K562 (cell line): ENCODE results near the gene SMIM7. TPM values are rescaled to one million over a fixed set of nuclear protein-coding genes. Genes with fewer than 3 reads are reported as not detected.

ENCODE experiments used
- ATAC-seq: fragments of 200-7000 bp; cut with Tn5 transposase; 3 replicates; pipeline ENCODE4 v1.9.1; 2020; ENCODE audit warnings: moderate library complexity
- BruUV-seq: library from RNA; stranded (reverse); fragments of 400-500 nt; replicated peaks from 2 replicates; lab custom pipeline; 2021; lab: Mats Ljungman, UMichigan
- CTCF ChIA-PET: fragments of 300-600 bp; formaldehyde crosslinking; extraction: SDS; loops from one replicate; lab custom pipeline; 2021; ENCODE audit warnings: low intra/inter-chr PET ratio; lab: Yijun Ruan, JAX
- POLR2A ChIA-PET: fragments of 300-600, 350-650 bp; sonication (Branson Sonifier 250); formaldehyde crosslinking; extraction: SDS; loops from one replicate; lab custom pipeline; 2021; ENCODE audit warnings: antibody characterized with exemption, inconsistent platforms; lab: Yijun Ruan, JAX
- DNase-seq, 4 experiments: peaks; one replicate each; pipeline versions ENCODE4 v3.0.0 to v3.0.0-alpha.2; 2011 to 2018; ENCODE audit warnings: low spot score in 3 of 4, mixed read lengths in 3 of 4; ENCODE audit errors: extremely low read depth in 1 of 4
- FAIRE-seq: peaks from 2 replicates; lab custom pipeline; 2011; peaks lifted over from hg19 to GRCh38; lab: Jason Lieb, UNC
- H2AFZ ChIP-seq: 2 replicates; pipeline ENCODE4 v1.6.0; 2011; ENCODE audit warnings: low read depth, low read length, control low read depth, inconsistent platforms
- H3K27ac ChIP-seq: fragments of 200-600 bp; 3 replicates; pipeline ENCODE4 v1.8.0; 2011; ENCODE audit warnings: low read depth, mild to moderate bottlenecking, control low read depth, inconsistent platforms, low read length, moderate library complexity, mixed read lengths; ENCODE audit errors: extremely low read depth
- H3K27me3 ChIP-seq, 2 experiments: fragments of 300-600 bp in 1 of 2; 2 replicates in 1 of 2; 3 replicates in 1 of 2; pipeline versions ENCODE4 v1.6.0 to v1.8.0; 2011; ENCODE audit warnings: inconsistent platforms in 2 of 2, low read length in 2 of 2, mild to moderate bottlenecking in 1 of 2, mixed read lengths in 1 of 2, moderate library complexity in 1 of 2; ENCODE audit not compliant: control insufficient read depth in 2 of 2, insufficient read depth in 2 of 2
- H3K36me3 ChIP-seq: fragments of 300-600 bp; 3 replicates; pipeline ENCODE4 v1.8.0; 2011; ENCODE audit warnings: mild to moderate bottlenecking, low read length, inconsistent platforms; ENCODE audit not compliant: control insufficient read depth, insufficient read depth
- H3K4me1 ChIP-seq, 2 experiments: fragments of 200-600 bp in 1 of 2; replicated peaks in 1 of 2; 2 replicates in 1 of 2; 3 replicates in 1 of 2; pipeline versions ENCODE4 v1.5.1 to v1.8.0; 2011; ENCODE audit warnings: inconsistent platforms in 2 of 2, low read length in 2 of 2, mild to moderate bottlenecking in 1 of 2, mixed read lengths in 1 of 2, moderate library complexity in 1 of 2; ENCODE audit not compliant: control insufficient read depth in 2 of 2, insufficient read depth in 2 of 2
- H3K4me2 ChIP-seq: 2 replicates; pipeline ENCODE4 v1.6.1; 2011; ENCODE audit warnings: low read length, control low read depth, inconsistent platforms, mixed read lengths; ENCODE audit not compliant: insufficient read depth
- H3K4me3 ChIP-seq: fragments of 200-600 bp; sonication (generic), shearing (Covaris generic); 2 replicates; pipeline ENCODE4 v1.5.1; 2016; ENCODE audit warnings: control low read depth, inconsistent platforms
- H3K79me2 ChIP-seq: fragments of 200-600 bp; 3 replicates; pipeline ENCODE4 v1.8.0; 2011; ENCODE audit warnings: low read length, inconsistent platforms; ENCODE audit not compliant: control insufficient read depth, insufficient read depth
- H3K9ac ChIP-seq, 2 experiments: 2 replicates each; pipeline versions ENCODE4 v1.6.0 to v1.6.1; 2011; ENCODE audit warnings: low read depth in 2 of 2, low read length in 2 of 2, control low read depth in 1 of 2, inconsistent platforms in 1 of 2, mild to moderate bottlenecking in 1 of 2, mixed read lengths in 1 of 2; ENCODE audit not compliant: insufficient read depth in 1 of 2
- H3K9me1 ChIP-seq: one replicate; pipeline ENCODE4 v1.6.0; 2011; ENCODE audit warnings: inconsistent platforms, mild to moderate bottlenecking, low read length, moderate library complexity; ENCODE audit not compliant: control insufficient read depth, insufficient read depth
- H3K9me3 ChIP-seq: replicated peaks from 2 replicates; pipeline ENCODE4 v1.5.1; 2011; ENCODE audit warnings: low read depth, low read length, inconsistent platforms; ENCODE audit not compliant: control insufficient read depth, insufficient read depth
- H4K20me1 ChIP-seq: replicated peaks from 2 replicates; pipeline ENCODE4 v1.6.1; 2011; ENCODE audit warnings: low read length, inconsistent platforms, mixed read lengths; ENCODE audit not compliant: control insufficient read depth, insufficient read depth
- ATF4 ChIP-seq: fragments of 450-650 bp; formaldehyde crosslinking; IDR thresholded peaks from 2 replicates; pipeline ENCODE4 v1.4.0; 2022; ENCODE audit warnings: mild to moderate bottlenecking, moderate library complexity
- ATF6 ChIP-seq: sonication (generic); formaldehyde crosslinking; IDR thresholded peaks from 2 replicates; pipeline ENCODE4 v1.4.0; 2020; ENCODE audit warnings: mild to moderate bottlenecking, missing genetic modification reagents
- CHD1 ChIP-seq: fragments of 200-600 bp; sonication (generic); IDR thresholded peaks from one replicate; pipeline ENCODE4 v1.6.1; 2012; ENCODE audit warnings: mild to moderate bottlenecking, moderate library complexity, low read length, inconsistent platforms
- DMBX1 ChIP-seq: fragments of 250-450 bp; sonication (Bioruptor Pico); IDR thresholded peaks from 2 replicates; pipeline ENCODE4 v1.8.0; 2022; ENCODE audit warnings: inconsistent platforms, mild to moderate bottlenecking, moderate library complexity, borderline replicate concordance
- EZH2 ChIP-seq: IDR thresholded peaks from 2 replicates; pipeline ENCODE4 v1.6.1; 2012; ENCODE audit warnings: low read depth, mild to moderate bottlenecking, inconsistent platforms, low read length, borderline replicate concordance
- GTF2B ChIP-seq: IDR thresholded peaks from 2 replicates; pipeline ENCODE4 v1.6.1; 2011; ENCODE audit not compliant: insufficient read length; ENCODE audit errors: extremely low read depth
- MCM2 ChIP-seq: fragments of 450-650 bp; IDR thresholded peaks from 2 replicates; pipeline ENCODE4 v1.6.1; 2017; ENCODE audit warnings: low read depth, mild to moderate bottlenecking
- SLC30A9 ChIP-seq: fragments of 250-450 bp; sonication (Bioruptor Pico); IDR thresholded peaks from 2 replicates; pipeline ENCODE4 v1.8.0; 2022; ENCODE audit warnings: mild to moderate bottlenecking, moderate library complexity
- SMARCC2 ChIP-seq: fragments of 450-650 bp; IDR thresholded peaks from 2 replicates; pipeline ENCODE4 v1.6.1; 2017; ENCODE audit warnings: antibody characterized with exemption, moderate library complexity, mild to moderate bottlenecking, low read depth
- SREBF1 ChIP-seq: fragments of 150-350 bp; IDR thresholded peaks from 2 replicates; pipeline ENCODE4 v1.6.1; 2014; ENCODE audit warnings: antibody characterized with exemption, low read depth, low read length, borderline replicate concordance
- THRB ChIP-seq: fragments of 450-650 bp; formaldehyde crosslinking; conservative IDR thresholded peaks from 2 replicates; pipeline ENCODE4 v1.4.0; 2022; ENCODE audit warnings: mild to moderate bottlenecking, missing genetic modification characterization
- TSC22D4 ChIP-seq: fragments of 450-650 bp; IDR thresholded peaks from 2 replicates; pipeline ENCODE4 v1.6.1; 2016; ENCODE audit warnings: missing genetic modification characterization, missing biosample characterization, control low read depth
- ZBTB17 ChIP-seq: fragments of 450-650 bp; formaldehyde crosslinking; IDR thresholded peaks from 2 replicates; pipeline ENCODE4 v1.4.0; 2020; ENCODE audit warnings: mild to moderate bottlenecking
- ZNF212 ChIP-seq: fragments of 450-650 bp; formaldehyde crosslinking; IDR thresholded peaks from 2 replicates; pipeline ENCODE4 v1.4.0; 2020; ENCODE audit warnings: mild to moderate bottlenecking
- ZNF780A ChIP-seq: fragments of 250-450 bp; sonication (Bioruptor Pico); IDR thresholded peaks from 2 replicates; pipeline ENCODE4 v1.5.0; 2021; ENCODE audit warnings: mild to moderate bottlenecking
- WGBS: fragments of 100-300 bp; shearing (Covaris generic); methylation state at CpG from one replicate; pipeline ENCODE4 v1.1.6; 2016; ENCODE audit warnings: low coverage, mixed read lengths; ENCODE audit not compliant: insufficient coverage; ENCODE audit errors: missing lambda C conversion rate; 5-methylcytosine and 5-hydroxymethylcytosine counted together
- in situ Hi-C: fragments of 300-500 bp; cut with MboI; formaldehyde crosslinking; loops from 4 replicates; pipeline ENCODE4 v1.15.0; 2018; ENCODE audit warnings: inconsistent platforms, mixed read lengths
- intact Hi-C: fragments of 100-400 bp; cut with micrococcal nuclease; formaldehyde crosslinking; loops from 2 replicates; pipeline ENCODE4 v1.14.2; 2022
- polyA plus RNA-seq, 8 experiments: library from polyadenylated mRNA; depleted of rRNA in 4 of 8; stranded (reverse) in 5 of 8; unstranded in 3 of 8; fragments of >200 nt; fragmentation: Nextera tagmentation in 2 of 8; fragmentation: Illumina TruSeq in 1 of 8; extraction: Ambion mirVana in 2 of 8; extraction: Trizol in 1 of 8; gene quantifications; 2 replicates each; pipeline versions ENCODE4 v1.2.1 to v1.2.3, GENCODE V29; 2011 to 2014; ENCODE audit warnings: inconsistent platforms in 1 of 8, missing spikeins in 1 of 8
- total RNA-seq, 7 experiments: library from RNA; depleted of rRNA in 6 of 7; stranded (reverse); fragments of >200 nt in 6 of 7; fragmentation: Illumina TruSeq in 2 of 7; extraction: Trizol in 2 of 7; gene quantifications; 2 replicates each; pipeline versions ENCODE4 v1.2.1 to v1.2.3, GENCODE V29; 2011 to 2021; ENCODE audit warnings: low replicate concordance in 1 of 7

The SMIM7 gene
- total and polyA plus RNA-seq, 9 of the 15 experiments (the other 6 are each of a cell fraction or from before 2014, with no cell fraction given), result 55.3 to 265 (median 107) TPM

GRCh38 chr19:16623066-16623465, 36.9 kb downstream of the SMIM7 start (continued):
- TF ChIP-seq SLC30A9 (CRISPR knock-in tag) (no peak), ZNF212 (CRISPR knock-in tag) (no peak), ATF6 (CRISPR knock-in tag) (no peak), THRB (no peak), ATF4 (no peak)

- POLR2A ChIA-PET, result interaction anchor here (0.8 to 1.8 kb wide), 3 partner anchors 8 to 37 kb away, joined by 3 to 5 read pairs (median 3); no protein-coding TSS in a partner anchor
- Histone ChIP-seq H3K27ac (no peak overlapping the region), H3K9me3 (no peaks in the 10 kb centered on the region), H2AFZ (no peak overlapping the region), H4K20me1 (peaks cover 96% of the 10 kb centered on the region), H3K9me1 (peaks cover 9% of the 10 kb centered on the region), H3K4me2 (no peak overlapping the region), H3K4me3 (no peak overlapping the region), H3K36me3 (peaks cover 46% of the 10 kb centered on the region), H3K27me3 (no peaks in the 10 kb centered on the region), H3K4me1 (peaks cover 3 to 9% of the 10 kb centered on the region in 2 experiments; a peak in 4 of 5 replicates), H3K79me2 (peaks cover 100% of the 10 kb centered on the region), H3K9ac (peak overlapping the region in 1 of 2 experiments; percentile 14; a peak in 1 of 4 replicates)
- in situ Hi-C loops (no loop called here), intact Hi-C loops (loop anchor here (10.0 kb wide), 1 partner anchor 76 kb away; the partner anchor contains the start of gene CHERP)
- DNase-seq (no peak), FAIRE-seq (no peak), ATAC-seq (no peak)
- 64% methylated on average over 5 of the region's 7 CpGs for WGBS
- CTCF ChIA-PET, result no interaction called here
- no TSS peak for BruUV-seq
- TF ChIP-seq ZNF780A (CRISPR knock-in tag) (no peak), CHD1 (no peak), SREBF1 (no peak), DMBX1 (CRISPR knock-in tag) (no peak), EZH2 (no peak), ZBTB17 (no peak), SMARCC2 (no peak), TSC22D4 (tag) (no peak), MCM2 (no peak), GTF2B (no peak)
These were observed 38.7 kb downstream of the SMIM7 start for GRCh38 chr19:16621165-16621800.
